ENCODE measurements around the gene KDR.

GRCh38 chr4:55077577-55077976 lies 47.8 kb downstream of the KDR start:
- no peak for TF ChIP-seq CTCF (IDR thresholded peaks at IDR 0.05)
- no peak for TF ChIP-seq POLR2A (IDR thresholded peaks at IDR 0.05)
